Stimulated activated CD8-positive, alpha-beta memory T cell treated with anti-CD3 and anti-CD28 coated beads, Interleukin-4, amount 100 ng/mL, for 4 hours (primary cell): ENCODE measurements around the gene CCDC93.
"Not testable (repeated sequence)": the region's sequence is repeated elsewhere in the genome, so short reads cannot be mapped to it uniquely, and the experiment has no call there.

Experiments used
- DNase-seq, 2 donors: peaks; one replicate each; pipeline ENCODE4 v3.0.0-alpha.2; 2020; ENCODE audit warnings: low read depth in 2 of 2, low spot score in 1 of 2

Gene CCDC93

GRCh38 chr2:117957616-117958015, 56.3 kb downstream of the CCDC93 start:
- DNase-seq = no peak

- DNase-seq = no peak
Observed at GRCh38 chr2:117956036-117956796, 57.7 kb downstream of the CCDC93 start.

- DNase-seq = no peak
Observed at GRCh38 chr2:117953231-117953630, 60.6 kb downstream of the CCDC93 start.

GRCh38 chr2:117952701-117953100, 61.2 kb downstream of the CCDC93 start:
- DNase-seq = no peak

- no peak for DNase-seq
Observed at GRCh38 chr2:117952228-117952627, 61.6 kb downstream of the CCDC93 start.

- no peak for DNase-seq
Observed at GRCh38 chr2:117949806-117950205, 64.1 kb downstream of the CCDC93 start.

- no peak for DNase-seq
Observed at GRCh38 chr2:117948615-117949014, 65.3 kb downstream of the CCDC93 start.

GRCh38 chr2:117945296-117945695, 68.6 kb downstream of the CCDC93 start:
- DNase-seq = no peak

- no peak for DNase-seq
Observed at GRCh38 chr2:117944816-117945215, 69.1 kb downstream of the CCDC93 start.

- DNase-seq = no peak
Observed at GRCh38 chr2:117943013-117943672, 70.7 kb downstream of the CCDC93 start.

- DNase-seq = no peak
Observed at GRCh38 chr2:117942551-117942950, 71.3 kb downstream of the CCDC93 start.

GRCh38 chr2:117941693-117942092, 72.2 kb downstream of the CCDC93 start:
- no peak for DNase-seq

GRCh38 chr2:117940436-117940835, 73.4 kb downstream of the CCDC93 start:
- DNase-seq = no peak

- no peak for DNase-seq
Observed at GRCh38 chr2:117938611-117939010, 75.3 kb downstream of the CCDC93 start.

- no peak for DNase-seq
Observed at GRCh38 chr2:117936871-117937428, 76.9 kb downstream of the CCDC93 start.

GRCh38 chr2:117935954-117936353, 77.9 kb downstream of the CCDC93 start:
- DNase-seq = no peak

- DNase-seq = no peak
Observed at GRCh38 chr2:117935456-117935855, 78.4 kb downstream of the CCDC93 start.

GRCh38 chr2:117933884-117934354, 80.0 kb downstream of the CCDC93 start:
- DNase-seq = no peak

GRCh38 chr2:117931978-117932377, 81.9 kb downstream of the CCDC93 start:
- DNase-seq = no peak

GRCh38 chr2:117931266-117931665, 82.6 kb downstream of the CCDC93 start:
- DNase-seq = no peak

GRCh38 chr2:117930775-117931174, 83.1 kb downstream of the CCDC93 start:
- no peak for DNase-seq

GRCh38 chr2:117923471-117923870, 90.4 kb downstream of the CCDC93 start:
- not testable (repeated sequence) for DNase-seq
